Measurements from ENCODE around the gene SASH1. TPM values are rescaled to one million over a fixed set of nuclear protein-coding genes. Genes with fewer than 3 reads are reported as not detected.

Gene SASH1
- total RNA-seq, 1 experiment from 2014 or later, result 12.3 TPM

DNA sequence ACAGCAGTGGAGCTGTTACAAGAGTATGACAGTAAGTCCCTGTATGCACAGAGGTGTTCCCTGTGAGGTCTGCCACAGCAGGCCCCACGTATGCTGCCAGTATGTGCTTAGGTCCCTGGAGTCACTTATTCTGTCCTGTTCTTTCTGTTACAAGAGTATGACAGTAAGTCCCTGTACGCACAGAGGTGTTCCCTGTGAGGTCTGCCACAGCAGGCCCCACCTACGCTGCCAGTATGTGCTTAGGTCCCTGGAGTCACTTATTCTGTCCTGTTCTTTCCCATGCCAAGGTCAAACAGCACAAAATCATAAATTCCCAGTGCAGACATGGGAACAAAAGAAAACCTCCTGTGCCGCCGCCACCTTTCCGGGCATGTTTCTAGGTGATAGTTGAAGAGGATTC lies 192.2 kb downstream of the SASH1 start:
- TF ChIP-seq, protein P1, sequence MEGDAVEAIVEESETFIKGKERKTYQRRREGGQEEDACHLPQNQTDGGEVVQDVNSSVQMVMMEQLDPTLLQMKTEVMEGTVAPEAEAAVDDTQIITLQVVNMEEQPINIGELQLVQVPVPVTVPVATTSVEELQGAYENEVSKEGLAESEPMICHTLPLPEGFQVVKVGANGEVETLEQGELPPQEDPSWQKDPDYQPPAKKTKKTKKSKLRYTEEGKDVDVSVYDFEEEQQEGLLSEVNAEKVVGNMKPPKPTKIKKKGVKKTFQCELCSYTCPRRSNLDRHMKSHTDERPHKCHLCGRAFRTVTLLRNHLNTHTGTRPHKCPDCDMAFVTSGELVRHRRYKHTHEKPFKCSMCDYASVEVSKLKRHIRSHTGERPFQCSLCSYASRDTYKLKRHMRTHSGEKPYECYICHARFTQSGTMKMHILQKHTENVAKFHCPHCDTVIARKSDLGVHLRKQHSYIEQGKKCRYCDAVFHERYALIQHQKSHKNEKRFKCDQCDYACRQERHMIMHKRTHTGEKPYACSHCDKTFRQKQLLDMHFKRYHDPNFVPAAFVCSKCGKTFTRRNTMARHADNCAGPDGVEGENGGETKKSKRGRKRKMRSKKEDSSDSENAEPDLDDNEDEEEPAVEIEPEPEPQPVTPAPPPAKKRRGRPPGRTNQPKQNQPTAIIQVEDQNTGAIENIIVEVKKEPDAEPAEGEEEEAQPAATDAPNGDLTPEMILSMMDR (IDR thresholded peaks at IDR 0.05; ENCODE audit: unreplicated experiment), result no peak

DNA sequence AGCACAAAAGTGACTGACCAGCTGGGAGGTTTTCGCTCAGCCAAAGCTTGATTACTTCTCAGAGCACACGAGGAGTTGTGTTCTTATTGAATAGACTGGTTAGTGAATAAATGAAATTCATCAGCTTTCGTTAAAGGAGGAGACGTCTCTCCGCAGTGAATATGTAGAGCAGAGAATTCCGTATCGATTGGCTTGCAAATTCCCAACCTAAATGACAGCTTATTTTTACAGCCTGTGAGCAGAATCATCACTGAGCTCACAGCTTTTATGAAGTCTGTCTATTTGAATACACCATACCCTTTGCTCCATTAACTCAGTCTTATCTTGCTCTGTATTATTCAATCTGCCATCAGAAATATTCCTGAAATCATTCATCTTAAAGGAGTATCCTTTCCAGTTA lies 192.7 kb downstream of the SASH1 start:
- intact Hi-C loops (cut with micrococcal nuclease; ENCODE audit: unreplicated experiment), result no loop called here
- no peak overlapping the region for H3K4me3 Mint-ChIP-seq (ENCODE audit: low read depth, unreplicated experiment)
- TF ChIP-seq, protein P1 (IDR thresholded peaks at IDR 0.05; ENCODE audit: unreplicated experiment), result no peak
- DNase-seq, result no peak
- CTCF ChIA-PET, result interaction anchor here (0.6 kb wide), 1 partner anchor 8 kb away, joined by 5 read pairs; no protein-coding TSS in a partner anchor
- H3K27me3 Mint-ChIP-seq (ENCODE audit: unreplicated experiment), result no peaks in the 10 kb centered on the region
- no peak overlapping the region for H3K27ac Mint-ChIP-seq (ENCODE audit: unreplicated experiment)
- H3K9me3 Mint-ChIP-seq (ENCODE audit: low read depth, unreplicated experiment), result no peaks in the 10 kb centered on the region
- no peaks in the 10 kb centered on the region for H3K4me1 Mint-ChIP-seq (ENCODE audit: low read depth, unreplicated experiment)
- H3K36me3 Mint-ChIP-seq (ENCODE audit: insufficient read depth, unreplicated experiment), result peaks cover 6% of the 10 kb centered on the region
- no TSS peak for BruUV-seq (replicated peaks)

More for the DNA sequence above, 192.2 kb downstream of the SASH1 start:
- intact Hi-C loops (cut with micrococcal nuclease; ENCODE audit: unreplicated experiment), result no loop called here
- DNase-seq, result no peak
- no peaks in the 10 kb centered on the region for H3K4me1 Mint-ChIP-seq (ENCODE audit: low read depth, unreplicated experiment)
- no peaks in the 10 kb centered on the region for H3K9me3 Mint-ChIP-seq (ENCODE audit: low read depth, unreplicated experiment)
- no peaks in the 10 kb centered on the region for H3K27me3 Mint-ChIP-seq (ENCODE audit: unreplicated experiment)
- BruUV-seq (replicated peaks), result no TSS peak
- CTCF ChIA-PET, result interaction anchor here (0.6 kb wide), 1 partner anchor 8 kb away, joined by 5 read pairs; no protein-coding TSS in a partner anchor
- no peak overlapping the region for H3K27ac Mint-ChIP-seq (ENCODE audit: unreplicated experiment)
- H3K4me3 Mint-ChIP-seq (ENCODE audit: low read depth, unreplicated experiment), result no peak overlapping the region
- H3K36me3 Mint-ChIP-seq (ENCODE audit: insufficient read depth, unreplicated experiment), result peaks cover 3% of the 10 kb centered on the region

- Mint-ChIP-seq H3K27ac (ENCODE audit: unreplicated experiment) (no peak overlapping the region), H3K36me3 (ENCODE audit: insufficient read depth, unreplicated experiment) (peaks cover 11% of the 10 kb centered on the region), H3K9me3 (ENCODE audit: low read depth, unreplicated experiment) (no peaks in the 10 kb centered on the region), H3K4me1 (ENCODE audit: low read depth, unreplicated experiment) (no peaks in the 10 kb centered on the region), H3K4me3 (ENCODE audit: low read depth, unreplicated experiment) (no peak overlapping the region), H3K27me3 (ENCODE audit: unreplicated experiment) (no peaks in the 10 kb centered on the region)
- CTCF ChIA-PET, result no interaction called here
- no TSS peak for BruUV-seq (replicated peaks)
- no peak for DNase-seq
- TF ChIP-seq, protein P1 (IDR thresholded peaks at IDR 0.05; ENCODE audit: unreplicated experiment), result no peak
- intact Hi-C loops (cut with micrococcal nuclease; ENCODE audit: unreplicated experiment), result no loop called here
Observed at GRCh38 chr6:148535976-148536375, 193.3 kb downstream of the SASH1 start.

DNA sequence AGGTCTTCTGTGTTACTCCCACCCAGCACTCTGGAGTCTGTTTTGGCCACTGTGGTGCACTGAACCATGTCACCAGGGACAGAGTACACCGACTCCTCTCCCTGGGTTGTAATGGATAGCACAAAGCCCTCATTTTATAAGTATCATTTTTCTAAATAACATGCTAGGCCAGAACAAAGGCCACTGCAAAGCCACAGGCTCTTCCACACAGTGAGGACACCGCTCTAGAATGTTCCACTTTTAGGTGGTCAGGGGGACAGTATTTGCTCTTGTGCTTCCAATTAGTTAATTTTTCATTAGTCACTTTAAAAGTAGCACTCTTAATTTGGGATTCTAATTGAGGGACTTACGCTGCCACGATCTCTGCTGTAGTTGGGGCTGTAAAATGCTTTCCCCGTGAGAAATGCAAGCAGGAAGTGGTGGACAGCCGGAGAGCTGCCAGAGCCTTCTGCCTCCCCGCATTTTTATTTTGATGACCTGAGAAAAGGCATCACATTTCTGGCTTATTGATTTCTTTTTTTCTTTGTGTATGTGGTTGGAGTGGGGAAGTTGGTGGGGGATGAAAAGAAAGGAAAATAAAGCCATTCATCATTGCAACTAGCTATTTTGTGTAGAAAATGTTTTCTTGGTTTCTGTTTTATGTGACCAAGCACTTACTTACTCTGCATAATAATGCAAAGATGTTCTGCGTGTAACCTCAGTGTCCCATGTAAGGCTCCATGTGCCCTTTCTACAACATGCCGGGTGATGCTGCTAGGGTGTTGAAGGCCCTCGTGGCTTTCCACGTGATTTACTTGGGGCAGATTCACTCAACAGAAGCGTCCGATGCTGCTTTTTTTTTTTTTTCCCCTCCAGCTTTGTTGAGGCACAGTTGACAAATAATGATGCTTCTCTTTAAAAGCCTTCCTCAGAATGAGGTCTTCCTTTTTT lies 195.9 kb downstream of the SASH1 start:
- H3K27me3 Mint-ChIP-seq (ENCODE audit: unreplicated experiment), result no peaks in the 10 kb centered on the region
- H3K36me3 Mint-ChIP-seq (ENCODE audit: insufficient read depth, unreplicated experiment), result peaks cover 8% of the 10 kb centered on the region
- H3K9me3 Mint-ChIP-seq (ENCODE audit: low read depth, unreplicated experiment), result no peaks in the 10 kb centered on the region
- no peak overlapping the region for H3K27ac Mint-ChIP-seq (ENCODE audit: unreplicated experiment)
- CTCF ChIA-PET, result no interaction called here
- H3K4me3 Mint-ChIP-seq (ENCODE audit: low read depth, unreplicated experiment), result no peak overlapping the region
- H3K4me1 Mint-ChIP-seq (ENCODE audit: low read depth, unreplicated experiment), result no peaks in the 10 kb centered on the region
- no TSS peak for BruUV-seq (replicated peaks)
- TF ChIP-seq, protein P1 (IDR thresholded peaks at IDR 0.05; ENCODE audit: unreplicated experiment), result no peak
- intact Hi-C loops (cut with micrococcal nuclease; ENCODE audit: unreplicated experiment), result no loop called here
- DNase-seq, result no peak

All from Calu3 (cell line).